ENCODE data around the gene TSHR.

Gene TSHR

DNA sequence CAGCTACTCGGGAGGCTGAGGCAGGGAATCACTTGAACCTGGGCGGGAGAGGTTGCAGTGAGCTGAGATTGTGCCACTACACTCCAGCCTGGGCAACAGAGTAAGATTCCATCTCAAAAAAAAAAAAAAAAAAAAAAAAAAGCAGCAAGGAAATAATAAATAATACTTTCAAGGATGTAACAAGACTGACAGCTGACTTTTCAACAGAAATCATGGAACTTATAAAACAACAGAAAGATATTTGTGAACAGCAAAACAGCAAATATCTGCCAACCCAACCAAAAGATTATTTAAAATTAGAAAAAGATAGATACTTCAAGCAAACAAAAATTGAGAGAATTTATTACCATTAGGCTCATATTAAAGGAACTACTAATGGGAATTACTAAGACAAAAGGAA, 115.1 kb downstream of the TSHR start:
- H3K36me3 ChIP-seq (replicated peaks) = no peaks in the 10 kb centered on the region
- no peak overlapping the region for H3K4me3 ChIP-seq (ENCODE audit: low read depth, low read length)
- in situ Hi-C loops (cut with HindIII; ENCODE audit: low pct_ligation_motif_present, low sequenced_read_pairs) = no loop called here
- H3K27me3 ChIP-seq (replicated peaks) = no peaks in the 10 kb centered on the region
- no peak for DNase-seq
- no peak overlapping the region for H3K27ac ChIP-seq
- TF ChIP-seq CTCF (IDR thresholded peaks at IDR 0.05; ENCODE audit: low read depth, low read length, missing control alignments) = no peak

DNA sequence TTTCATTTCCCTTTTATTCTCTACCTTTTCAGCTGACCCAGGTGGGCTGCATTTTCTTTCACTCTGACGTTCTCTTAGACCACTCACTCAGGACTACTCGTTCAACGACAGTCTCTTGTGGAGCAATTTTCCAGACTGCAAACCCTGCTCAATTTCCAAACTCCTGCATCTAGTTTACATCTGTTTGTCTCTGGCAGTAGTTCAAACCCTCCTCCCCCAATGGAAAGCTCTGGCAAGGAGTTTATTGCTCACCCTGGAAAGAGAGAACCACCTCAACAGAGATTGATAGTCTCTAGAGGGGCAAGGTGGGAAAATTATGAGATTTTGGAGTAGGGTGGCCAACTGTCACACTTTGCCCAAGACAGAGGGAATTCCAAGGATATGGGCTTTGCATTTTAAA, 130.2 kb downstream of the TSHR start:
- Histone ChIP-seq H3K4me3 (ENCODE audit: low read depth, low read length) (no peak overlapping the region), H3K27ac (no peak overlapping the region), H3K36me3 (replicated peaks) (no peaks in the 10 kb centered on the region), H3K27me3 (replicated peaks) (no peaks in the 10 kb centered on the region)
- in situ Hi-C loops (cut with HindIII; ENCODE audit: low pct_ligation_motif_present, low sequenced_read_pairs) = no loop called here
- DNase-seq = no peak
- no peak for TF ChIP-seq CTCF (IDR thresholded peaks at IDR 0.05; ENCODE audit: low read depth, low read length, missing control alignments)

DNA sequence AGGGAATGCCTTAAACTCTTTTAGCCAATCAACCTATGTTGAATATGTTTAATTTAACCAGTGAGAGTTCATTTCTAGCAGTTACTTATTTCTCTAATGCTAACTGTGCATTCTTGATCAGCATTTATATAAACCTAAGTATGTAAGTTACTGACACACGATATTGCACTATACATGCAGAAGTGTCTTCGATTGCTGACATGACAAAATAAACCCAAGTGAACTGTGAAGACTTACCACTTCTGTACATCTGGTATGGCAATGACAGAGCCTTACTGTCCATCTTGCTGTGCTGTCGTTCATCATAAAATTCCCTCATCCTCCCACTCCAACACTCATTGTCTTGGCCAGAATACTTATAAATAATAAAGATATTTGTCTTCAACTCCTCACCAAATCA, 131.8 kb downstream of the TSHR start:
- Histone ChIP-seq H3K27me3 (replicated peaks) (no peaks in the 10 kb centered on the region), H3K27ac (no peak overlapping the region), H3K36me3 (replicated peaks) (no peaks in the 10 kb centered on the region), H3K4me3 (ENCODE audit: low read depth, low read length) (no peak overlapping the region)
- no peak for TF ChIP-seq CTCF (IDR thresholded peaks at IDR 0.05; ENCODE audit: low read depth, low read length, missing control alignments)
- in situ Hi-C loops (cut with HindIII; ENCODE audit: low pct_ligation_motif_present, low sequenced_read_pairs) = no loop called here
- DNase-seq = no peak

GRCh38 chr14:81091139-81091538, 135.7 kb downstream of the TSHR start:
- in situ Hi-C loops (cut with HindIII; ENCODE audit: low pct_ligation_motif_present, low sequenced_read_pairs) = no loop called here
- H3K27me3 ChIP-seq (replicated peaks) = no peaks in the 10 kb centered on the region
- no peak overlapping the region for H3K27ac ChIP-seq
- no peak for TF ChIP-seq CTCF (IDR thresholded peaks at IDR 0.05; ENCODE audit: low read depth, low read length, missing control alignments)
- DNase-seq = no peak
- no peaks in the 10 kb centered on the region for H3K36me3 ChIP-seq (replicated peaks)
- H3K4me3 ChIP-seq (ENCODE audit: low read depth, low read length) = no peak overlapping the region

DNA sequence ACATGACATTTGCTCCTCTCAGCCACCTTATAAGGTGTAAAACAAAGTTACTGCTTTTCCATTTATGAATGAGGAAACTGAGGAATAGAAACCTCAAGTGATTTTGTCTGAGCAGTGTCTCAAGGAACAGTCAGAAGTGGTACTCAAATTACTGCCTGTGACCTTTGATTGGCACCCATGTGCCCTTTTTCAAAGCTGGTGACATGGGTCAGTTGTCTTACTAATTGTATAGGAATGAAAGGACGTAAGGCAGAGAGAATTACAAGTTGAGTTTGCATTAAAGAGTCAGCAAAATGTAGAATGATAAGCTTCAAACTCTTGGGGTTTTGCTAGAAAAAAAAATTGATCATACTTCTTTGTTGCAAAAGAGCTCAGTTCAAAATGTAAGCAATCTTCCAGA, 136.2 kb downstream of the TSHR start:
- no peaks in the 10 kb centered on the region for H3K36me3 ChIP-seq (replicated peaks)
- in situ Hi-C loops (cut with HindIII; ENCODE audit: low pct_ligation_motif_present, low sequenced_read_pairs) = no loop called here
- H3K27me3 ChIP-seq (replicated peaks) = no peaks in the 10 kb centered on the region
- TF ChIP-seq CTCF (IDR thresholded peaks at IDR 0.05; ENCODE audit: low read depth, low read length, missing control alignments) = no peak
- H3K4me3 ChIP-seq (ENCODE audit: low read depth, low read length) = no peak overlapping the region
- no peak for DNase-seq
- H3K27ac ChIP-seq = no peak overlapping the region

GRCh38 chr14:81093651-81094050, 138.2 kb downstream of the TSHR start:
- no peak for TF ChIP-seq CTCF (IDR thresholded peaks at IDR 0.05; ENCODE audit: low read depth, low read length, missing control alignments)
- no peaks in the 10 kb centered on the region for H3K27me3 ChIP-seq (replicated peaks)
- H3K36me3 ChIP-seq (replicated peaks) = no peaks in the 10 kb centered on the region
- no peak overlapping the region for H3K4me3 ChIP-seq (ENCODE audit: low read depth, low read length)
- DNase-seq = no peak
- H3K27ac ChIP-seq = no peak overlapping the region
- in situ Hi-C loops (cut with HindIII; ENCODE audit: low pct_ligation_motif_present, low sequenced_read_pairs) = no loop called here

Data from brain microvascular endothelial cell (primary cell).